ENCODE data around the gene ECHDC3.

The ECHDC3 gene

GRCh38 chr10:11754173-11754572 is 12.0 kb downstream of the ECHDC3 start:
- Histone ChIP-seq H3K9ac (ENCODE audit: insufficient read length) (no peak overlapping the region), H3K9me3 (ENCODE audit: low read depth, low read length) (no peaks in the 10 kb centered on the region), H3K27ac (no peak overlapping the region), H3K36me3 (ENCODE audit: insufficient read depth, low read length) (no peaks in the 10 kb centered on the region), H3K4me3 (no peak overlapping the region)
- DNase-seq (ENCODE audit: low read depth, low spot score), result no peak
- TF ChIP-seq FOXP2 (optimal IDR thresholded peaks at IDR 0.05; ENCODE audit: control extremely low read depth, extremely low read length, insufficient read depth) (no peak), EZH2 (IDR thresholded peaks at IDR 0.05) (no peak), POLR2AphosphoS5 (IDR thresholded peaks at IDR 0.05; ENCODE audit: borderline replicate concordance, low read depth, low read length) (no peak)

- Histone ChIP-seq H3K9ac (ENCODE audit: insufficient read length) (no peak overlapping the region), H3K4me3 (no peak overlapping the region), H3K27ac (no peak overlapping the region), H3K36me3 (ENCODE audit: insufficient read depth, low read length) (no peaks in the 10 kb centered on the region), H3K9me3 (ENCODE audit: low read depth, low read length) (no peaks in the 10 kb centered on the region)
- DNase-seq (ENCODE audit: low read depth, low spot score), result no peak
- TF ChIP-seq POLR2AphosphoS5 (IDR thresholded peaks at IDR 0.05; ENCODE audit: borderline replicate concordance, low read depth, low read length) (no peak), FOXP2 (optimal IDR thresholded peaks at IDR 0.05; ENCODE audit: control extremely low read depth, extremely low read length, insufficient read depth) (no peak), EZH2 (IDR thresholded peaks at IDR 0.05) (no peak)
These were observed 12.4 kb downstream of the ECHDC3 start for GRCh38 chr10:11754620-11755019.

- Histone ChIP-seq H3K4me3 (no peak overlapping the region), H3K36me3 (ENCODE audit: insufficient read depth, low read length) (no peaks in the 10 kb centered on the region), H3K9me3 (ENCODE audit: low read depth, low read length) (no peaks in the 10 kb centered on the region), H3K9ac (ENCODE audit: insufficient read length) (no peak overlapping the region), H3K27ac (no peak overlapping the region)
- DNase-seq (ENCODE audit: low read depth, low spot score), result no peak
- TF ChIP-seq POLR2AphosphoS5 (IDR thresholded peaks at IDR 0.05; ENCODE audit: borderline replicate concordance, low read depth, low read length), result no peak
- TF ChIP-seq EZH2 (IDR thresholded peaks at IDR 0.05), result no peak
- no peak for TF ChIP-seq FOXP2 (optimal IDR thresholded peaks at IDR 0.05; ENCODE audit: control extremely low read depth, extremely low read length, insufficient read depth)
These were observed 13.5 kb downstream of the ECHDC3 start for GRCh38 chr10:11755512-11756263.

- TF ChIP-seq FOXP2 (optimal IDR thresholded peaks at IDR 0.05; ENCODE audit: control extremely low read depth, extremely low read length, insufficient read depth) (no peak), POLR2AphosphoS5 (IDR thresholded peaks at IDR 0.05; ENCODE audit: borderline replicate concordance, low read depth, low read length) (no peak), EZH2 (IDR thresholded peaks at IDR 0.05) (no peak)
- H3K9ac ChIP-seq (ENCODE audit: insufficient read length), result no peak overlapping the region
- H3K36me3 ChIP-seq (ENCODE audit: insufficient read depth, low read length), result no peaks in the 10 kb centered on the region
- no peaks in the 10 kb centered on the region for H3K9me3 ChIP-seq (ENCODE audit: low read depth, low read length)
- no peak for DNase-seq (ENCODE audit: low read depth, low spot score)
- no peak overlapping the region for H3K4me3 ChIP-seq
- no peak overlapping the region for H3K27ac ChIP-seq
These were observed 14.7 kb downstream of the ECHDC3 start for GRCh38 chr10:11756766-11757315.

- H3K27ac ChIP-seq, result no peak overlapping the region
- no peaks in the 10 kb centered on the region for H3K36me3 ChIP-seq (ENCODE audit: insufficient read depth, low read length)
- H3K9me3 ChIP-seq (ENCODE audit: low read depth, low read length), result no peaks in the 10 kb centered on the region
- no peak for TF ChIP-seq POLR2AphosphoS5 (IDR thresholded peaks at IDR 0.05; ENCODE audit: borderline replicate concordance, low read depth, low read length)
- TF ChIP-seq EZH2 (IDR thresholded peaks at IDR 0.05), result no peak
- no peak for TF ChIP-seq FOXP2 (optimal IDR thresholded peaks at IDR 0.05; ENCODE audit: control extremely low read depth, extremely low read length, insufficient read depth)
- H3K4me3 ChIP-seq, result no peak overlapping the region
- no peak overlapping the region for H3K9ac ChIP-seq (ENCODE audit: insufficient read length)
- no peak for DNase-seq (ENCODE audit: low read depth, low spot score)
These were observed 15.3 kb downstream of the ECHDC3 start for GRCh38 chr10:11757454-11757820.

- Histone ChIP-seq H3K36me3 (ENCODE audit: insufficient read depth, low read length) (no peaks in the 10 kb centered on the region), H3K9me3 (ENCODE audit: low read depth, low read length) (no peaks in the 10 kb centered on the region), H3K9ac (ENCODE audit: insufficient read length) (no peak overlapping the region), H3K27ac (no peak overlapping the region), H3K4me3 (no peak overlapping the region)
- peak; percentile 37 for DNase-seq (ENCODE audit: low read depth, low spot score)
- TF ChIP-seq POLR2AphosphoS5 (IDR thresholded peaks at IDR 0.05; ENCODE audit: borderline replicate concordance, low read depth, low read length), result no peak
These were observed 15.8 kb downstream of the ECHDC3 start for GRCh38 chr10:11757821-11758463.

- H3K4me3 ChIP-seq, result no peak overlapping the region
- no peaks in the 10 kb centered on the region for H3K9me3 ChIP-seq (ENCODE audit: low read depth, low read length)
- no peaks in the 10 kb centered on the region for H3K36me3 ChIP-seq (ENCODE audit: insufficient read depth, low read length)
- no peak overlapping the region for H3K9ac ChIP-seq (ENCODE audit: insufficient read length)
- no peak overlapping the region for H3K27ac ChIP-seq
- no peak for DNase-seq (ENCODE audit: low read depth, low spot score)
- TF ChIP-seq EZH2 (IDR thresholded peaks at IDR 0.05) (no peak), POLR2AphosphoS5 (IDR thresholded peaks at IDR 0.05; ENCODE audit: borderline replicate concordance, low read depth, low read length) (no peak), FOXP2 (optimal IDR thresholded peaks at IDR 0.05; ENCODE audit: control extremely low read depth, extremely low read length, insufficient read depth) (no peak)
These were observed 16.5 kb downstream of the ECHDC3 start for GRCh38 chr10:11758527-11759236.

- TF ChIP-seq POLR2AphosphoS5 (IDR thresholded peaks at IDR 0.05; ENCODE audit: borderline replicate concordance, low read depth, low read length) (no peak), FOXP2 (optimal IDR thresholded peaks at IDR 0.05; ENCODE audit: control extremely low read depth, extremely low read length, insufficient read depth) (no peak), EZH2 (IDR thresholded peaks at IDR 0.05) (no peak)
- H3K4me3 ChIP-seq, result no peak overlapping the region
These were observed 17.2 kb downstream of the ECHDC3 start for GRCh38 chr10:11759347-11759746.

More at GRCh38 chr10:11759347-11759746, 17.2 kb downstream of the ECHDC3 start:
- H3K27ac ChIP-seq, result no peak overlapping the region
- no peaks in the 10 kb centered on the region for H3K36me3 ChIP-seq (ENCODE audit: insufficient read depth, low read length)
- H3K9me3 ChIP-seq (ENCODE audit: low read depth, low read length), result no peaks in the 10 kb centered on the region
- no peak for DNase-seq (ENCODE audit: low read depth, low spot score)
- H3K9ac ChIP-seq (ENCODE audit: insufficient read length), result no peak overlapping the region
